K562 (cell line): ENCODE results near the gene CHCHD10. TPM values are rescaled to one million over a fixed set of nuclear protein-coding genes. Genes with fewer than 3 reads are reported as not detected.

ENCODE experiments used
- BACH1 ChIP-seq: fragments of 200-800 bp; sonication (Bioruptor generic); IDR thresholded peaks from 2 replicates; pipeline ENCODE4 v1.6.1; 2016; ENCODE audit warnings: missing genetic modification characterization, missing compliant biosample characterization
- MAZ ChIP-seq, 2 experiments: fragments of 450-650 bp in 1 of 2; sonication (generic) in 1 of 2; formaldehyde crosslinking; IDR thresholded peaks in 1 of 2; conservative IDR thresholded peaks in 1 of 2; 2 replicates each; pipeline versions ENCODE4 v1.4.0 to v1.5.0; 2020; ENCODE audit warnings: mild to moderate bottlenecking in 1 of 2, missing genetic modification reagents in 1 of 2
- RNF2 ChIP-seq: sonication (generic); IDR thresholded peaks from 2 replicates; pipeline ENCODE4 v1.6.1; 2016
- SAP30 ChIP-seq: fragments of 200-600 bp; sonication (generic); IDR thresholded peaks from 2 replicates; pipeline ENCODE4 v1.6.1; 2012; ENCODE audit warnings: borderline replicate concordance, low read depth, mild to moderate bottlenecking, moderate library complexity, low read length, control low read depth, inconsistent platforms; ENCODE audit not compliant: insufficient read depth, poor library complexity, severe bottlenecking
- SMARCA4 ChIP-seq: fragments of 450-650 bp; IDR thresholded peaks from 2 replicates; pipeline ENCODE4 v1.6.1; 2016
- TBP ChIP-seq: optimal IDR thresholded peaks from 2 replicates; pipeline ENCODE3; 2011; ENCODE audit warnings: low read depth, low read length, improper control_type of control experiment
- ZFP36 ChIP-seq: fragments of 150-350 bp; IDR thresholded peaks from 2 replicates; pipeline ENCODE4 v1.6.1; 2018; ENCODE audit warnings: low read length, low read depth; ENCODE audit not compliant: partially characterized antibody
- ZNF197 ChIP-seq: fragments of 200-800 bp; sonication (Bioruptor generic); IDR thresholded peaks from 2 replicates; pipeline ENCODE4 v1.6.1; 2016; ENCODE audit warnings: low read depth, missing genetic modification characterization, missing compliant biosample characterization
- polyA plus RNA-seq, 8 experiments: library from polyadenylated mRNA; depleted of rRNA in 4 of 8; stranded (reverse) in 5 of 8; unstranded in 3 of 8; fragments of >200 nt; fragmentation: Nextera tagmentation in 2 of 8; fragmentation: Illumina TruSeq in 1 of 8; extraction: Ambion mirVana in 2 of 8; extraction: Trizol in 1 of 8; gene quantifications; 2 replicates each; pipeline versions ENCODE4 v1.2.1 to v1.2.3, GENCODE V29; 2011 to 2014; ENCODE audit warnings: inconsistent platforms in 1 of 8, missing spikeins in 1 of 8
- total RNA-seq, 7 experiments: library from RNA; depleted of rRNA in 6 of 7; stranded (reverse); fragments of >200 nt in 6 of 7; fragmentation: Illumina TruSeq in 2 of 7; extraction: Trizol in 2 of 7; gene quantifications; 2 replicates each; pipeline versions ENCODE4 v1.2.1 to v1.2.3, GENCODE V29; 2011 to 2021; ENCODE audit warnings: low replicate concordance in 1 of 7
- TF ChIP-seq, protein P1 (sequence below): sonication (generic); formaldehyde crosslinking; IDR thresholded peaks from 2 replicates; pipeline ENCODE4 v1.8.0; 2022; ENCODE audit warnings: mild to moderate bottlenecking, missing genetic modification reagents
- TF ChIP-seq, protein P2 (sequence below): fragments of 450-650 bp; formaldehyde crosslinking; IDR thresholded peaks from 2 replicates; pipeline ENCODE4 v1.4.0; 2020; ENCODE audit warnings: mild to moderate bottlenecking, moderate library complexity
- TF ChIP-seq, protein P3 (sequence below): fragments of 450-650 bp; conservative IDR thresholded peaks from 2 replicates; pipeline ENCODE4 v1.6.1; 2016; ENCODE audit warnings: missing genetic modification characterization, low read depth, mild to moderate bottlenecking, missing compliant biosample characterization, moderate library complexity
- TF ChIP-seq, protein P4 (sequence below): fragments of 450-650 bp; formaldehyde crosslinking; IDR thresholded peaks from 2 replicates; pipeline ENCODE4 v1.4.0; 2022; ENCODE audit warnings: missing genetic modification characterization
- TF ChIP-seq, protein P5 (sequence below): sonication (generic); formaldehyde crosslinking; IDR thresholded peaks from 2 replicates; pipeline ENCODE4 v1.8.0; 2022; ENCODE audit warnings: missing genetic modification reagents, mild to moderate bottlenecking, moderate library complexity, borderline replicate concordance
- TF ChIP-seq, protein P6 (sequence below), 2 experiments: fragments of 150-350 bp in 1 of 2; IDR thresholded peaks; 2 replicates each; pipeline ENCODE4 v1.6.1; 2012 to 2016; ENCODE audit warnings: low read depth in 2 of 2, low read length in 2 of 2, mild to moderate bottlenecking in 1 of 2, moderate library complexity in 1 of 2

CHCHD10 gene
- total and polyA plus RNA-seq, 9 of the 15 experiments (the other 6 are each of a cell fraction or from before 2014, with no cell fraction given) = 15.2 to 292 (median 102) TPM

DNA sequence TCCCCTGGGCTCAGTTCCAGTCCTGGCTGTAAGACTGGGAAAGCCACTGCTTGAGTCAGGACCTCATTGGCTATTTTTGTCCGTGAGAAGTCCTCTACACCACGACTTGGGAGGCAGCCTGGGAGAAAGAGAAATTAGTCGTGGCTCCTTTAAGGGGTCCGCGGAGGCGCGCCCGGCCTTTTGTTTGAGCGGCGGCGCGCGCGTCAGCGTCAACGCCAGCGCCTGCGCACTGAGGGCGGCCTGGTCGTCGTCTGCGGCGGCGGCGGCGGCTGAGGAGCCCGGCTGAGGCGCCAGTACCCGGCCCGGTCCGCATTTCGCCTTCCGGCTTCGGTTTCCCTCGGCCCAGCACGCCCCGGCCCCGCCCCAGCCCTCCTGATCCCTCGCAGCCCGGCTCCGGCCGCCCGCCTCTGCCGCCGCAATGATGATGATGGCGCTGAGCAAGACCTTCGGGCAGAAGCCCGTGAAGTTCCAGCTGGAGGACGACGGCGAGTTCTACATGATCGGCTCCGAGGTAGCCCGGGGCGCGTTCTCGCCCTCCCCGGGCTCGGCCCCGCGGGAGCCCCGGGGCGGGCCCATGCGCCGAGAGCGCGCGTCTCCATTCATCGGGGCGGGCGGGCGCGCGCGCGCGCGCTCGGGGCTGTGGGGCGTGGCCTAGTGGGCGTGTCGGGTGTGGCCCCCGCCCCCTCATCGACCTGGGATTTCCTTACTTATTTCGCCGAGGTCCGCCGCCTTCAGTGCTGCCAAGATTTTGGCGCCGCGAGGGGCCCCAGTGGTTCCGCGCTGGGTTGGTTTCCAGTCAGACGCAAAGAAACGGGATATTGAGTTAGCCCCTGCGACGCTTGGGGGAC is 19.2 kb upstream of the CHCHD10 start, which contains the start of gene SMARCB1 (continued):
- TF ChIP-seq, protein P1, sequence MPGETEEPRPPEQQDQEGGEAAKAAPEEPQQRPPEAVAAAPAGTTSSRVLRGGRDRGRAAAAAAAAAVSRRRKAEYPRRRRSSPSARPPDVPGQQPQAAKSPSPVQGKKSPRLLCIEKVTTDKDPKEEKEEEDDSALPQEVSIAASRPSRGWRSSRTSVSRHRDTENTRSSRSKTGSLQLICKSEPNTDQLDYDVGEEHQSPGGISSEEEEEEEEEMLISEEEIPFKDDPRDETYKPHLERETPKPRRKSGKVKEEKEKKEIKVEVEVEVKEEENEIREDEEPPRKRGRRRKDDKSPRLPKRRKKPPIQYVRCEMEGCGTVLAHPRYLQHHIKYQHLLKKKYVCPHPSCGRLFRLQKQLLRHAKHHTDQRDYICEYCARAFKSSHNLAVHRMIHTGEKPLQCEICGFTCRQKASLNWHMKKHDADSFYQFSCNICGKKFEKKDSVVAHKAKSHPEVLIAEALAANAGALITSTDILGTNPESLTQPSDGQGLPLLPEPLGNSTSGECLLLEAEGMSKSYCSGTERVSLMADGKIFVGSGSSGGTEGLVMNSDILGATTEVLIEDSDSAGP (CRISPR knock-in tag) = peak; percentile 95
- TF ChIP-seq, protein P2, sequence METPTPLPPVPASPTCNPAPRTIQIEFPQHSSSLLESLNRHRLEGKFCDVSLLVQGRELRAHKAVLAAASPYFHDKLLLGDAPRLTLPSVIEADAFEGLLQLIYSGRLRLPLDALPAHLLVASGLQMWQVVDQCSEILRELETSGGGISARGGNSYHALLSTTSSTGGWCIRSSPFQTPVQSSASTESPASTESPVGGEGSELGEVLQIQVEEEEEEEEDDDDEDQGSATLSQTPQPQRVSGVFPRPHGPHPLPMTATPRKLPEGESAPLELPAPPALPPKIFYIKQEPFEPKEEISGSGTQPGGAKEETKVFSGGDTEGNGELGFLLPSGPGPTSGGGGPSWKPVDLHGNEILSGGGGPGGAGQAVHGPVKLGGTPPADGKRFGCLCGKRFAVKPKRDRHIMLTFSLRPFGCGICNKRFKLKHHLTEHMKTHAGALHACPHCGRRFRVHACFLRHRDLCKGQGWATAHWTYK (CRISPR knock-in tag) = peak; percentile 29; the same call in 1 of the 2 replicates
- TF ChIP-seq, protein P3, sequence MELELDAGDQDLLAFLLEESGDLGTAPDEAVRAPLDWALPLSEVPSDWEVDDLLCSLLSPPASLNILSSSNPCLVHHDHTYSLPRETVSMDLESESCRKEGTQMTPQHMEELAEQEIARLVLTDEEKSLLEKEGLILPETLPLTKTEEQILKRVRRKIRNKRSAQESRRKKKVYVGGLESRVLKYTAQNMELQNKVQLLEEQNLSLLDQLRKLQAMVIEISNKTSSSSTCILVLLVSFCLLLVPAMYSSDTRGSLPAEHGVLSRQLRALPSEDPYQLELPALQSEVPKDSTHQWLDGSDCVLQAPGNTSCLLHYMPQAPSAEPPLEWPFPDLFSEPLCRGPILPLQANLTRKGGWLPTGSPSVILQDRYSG (tag) = 0 out of 2 replicates have a peak, but pooled peaks have one; percentile 72
- TF ChIP-seq SAP30 (no peak), SMARCA4 (peak; percentile 71; the same call in 1 of the 2 replicates), ZNF197 (CRISPR knock-in tag) (peak; percentile 90; the same call in 1 of the 2 replicates), RNF2 (no peak), BACH1 (peak; percentile 41; the same call in 1 of the 2 replicates), MAZ (CRISPR knock-in tag; conservative IDR thresholded peaks at IDR 0.05 in 1 of 2, IDR thresholded peaks at IDR 0.05 in 1 of 2) (peak; percentile 34 to 55; a peak in 3 of 4 replicates), ZFP36 (no peak), TBP (peak; percentile 78)
- TF ChIP-seq, protein P4, sequence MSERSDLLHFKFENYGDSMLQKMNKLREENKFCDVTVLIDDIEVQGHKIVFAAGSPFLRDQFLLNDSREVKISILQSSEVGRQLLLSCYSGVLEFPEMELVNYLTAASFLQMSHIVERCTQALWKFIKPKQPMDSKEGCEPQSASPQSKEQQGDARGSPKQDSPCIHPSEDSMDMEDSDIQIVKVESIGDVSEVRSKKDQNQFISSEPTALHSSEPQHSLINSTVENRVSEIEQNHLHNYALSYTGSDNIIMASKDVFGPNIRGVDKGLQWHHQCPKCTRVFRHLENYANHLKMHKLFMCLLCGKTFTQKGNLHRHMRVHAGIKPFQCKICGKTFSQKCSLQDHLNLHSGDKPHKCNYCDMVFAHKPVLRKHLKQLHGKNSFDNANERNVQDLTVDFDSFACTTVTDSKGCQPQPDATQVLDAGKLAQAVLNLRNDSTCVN = no peak
- TF ChIP-seq, protein P5, sequence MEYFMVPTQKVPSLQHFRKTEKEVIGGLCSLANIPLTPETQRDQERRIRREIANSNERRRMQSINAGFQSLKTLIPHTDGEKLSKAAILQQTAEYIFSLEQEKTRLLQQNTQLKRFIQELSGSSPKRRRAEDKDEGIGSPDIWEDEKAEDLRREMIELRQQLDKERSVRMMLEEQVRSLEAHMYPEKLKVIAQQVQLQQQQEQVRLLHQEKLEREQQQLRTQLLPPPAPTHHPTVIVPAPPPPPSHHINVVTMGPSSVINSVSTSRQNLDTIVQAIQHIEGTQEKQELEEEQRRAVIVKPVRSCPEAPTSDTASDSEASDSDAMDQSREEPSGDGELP (CRISPR knock-in tag) = peak; percentile 79; the same call in 1 of the 2 replicates
- TF ChIP-seq, protein P6, sequence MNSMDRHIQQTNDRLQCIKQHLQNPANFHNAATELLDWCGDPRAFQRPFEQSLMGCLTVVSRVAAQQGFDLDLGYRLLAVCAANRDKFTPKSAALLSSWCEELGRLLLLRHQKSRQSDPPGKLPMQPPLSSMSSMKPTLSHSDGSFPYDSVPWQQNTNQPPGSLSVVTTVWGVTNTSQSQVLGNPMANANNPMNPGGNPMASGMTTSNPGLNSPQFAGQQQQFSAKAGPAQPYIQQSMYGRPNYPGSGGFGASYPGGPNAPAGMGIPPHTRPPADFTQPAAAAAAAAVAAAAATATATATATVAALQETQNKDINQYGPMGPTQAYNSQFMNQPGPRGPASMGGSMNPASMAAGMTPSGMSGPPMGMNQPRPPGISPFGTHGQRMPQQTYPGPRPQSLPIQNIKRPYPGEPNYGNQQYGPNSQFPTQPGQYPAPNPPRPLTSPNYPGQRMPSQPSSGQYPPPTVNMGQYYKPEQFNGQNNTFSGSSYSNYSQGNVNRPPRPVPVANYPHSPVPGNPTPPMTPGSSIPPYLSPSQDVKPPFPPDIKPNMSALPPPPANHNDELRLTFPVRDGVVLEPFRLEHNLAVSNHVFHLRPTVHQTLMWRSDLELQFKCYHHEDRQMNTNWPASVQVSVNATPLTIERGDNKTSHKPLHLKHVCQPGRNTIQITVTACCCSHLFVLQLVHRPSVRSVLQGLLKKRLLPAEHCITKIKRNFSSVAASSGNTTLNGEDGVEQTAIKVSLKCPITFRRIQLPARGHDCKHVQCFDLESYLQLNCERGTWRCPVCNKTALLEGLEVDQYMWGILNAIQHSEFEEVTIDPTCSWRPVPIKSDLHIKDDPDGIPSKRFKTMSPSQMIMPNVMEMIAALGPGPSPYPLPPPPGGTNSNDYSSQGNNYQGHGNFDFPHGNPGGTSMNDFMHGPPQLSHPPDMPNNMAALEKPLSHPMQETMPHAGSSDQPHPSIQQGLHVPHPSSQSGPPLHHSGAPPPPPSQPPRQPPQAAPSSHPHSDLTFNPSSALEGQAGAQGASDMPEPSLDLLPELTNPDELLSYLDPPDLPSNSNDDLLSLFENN (IDR thresholded peaks at IDR 0.05; ENCODE audit: low read depth in 2 of 2, low read length in 2 of 2) = no peak
